GM06990 (cell line): Measurements from ENCODE around the gene IFT52.

Experiments used
- DNase-seq: peaks from one replicate; pipeline ENCODE4 v3.0.0-alpha.2; 2011; ENCODE audit not compliant: insufficient read length; ENCODE audit errors: extremely low read depth
- H3K27me3 ChIP-seq: replicated peaks from 2 replicates; pipeline ENCODE4 v1.6.0; 2011; ENCODE audit warnings: low read length; ENCODE audit not compliant: control insufficient read depth, insufficient read depth
- H3K36me3 ChIP-seq: 2 replicates; pipeline ENCODE4 v1.5.1; 2011; ENCODE audit warnings: low read length; ENCODE audit not compliant: control insufficient read depth, insufficient read depth
- H3K4me3 ChIP-seq: replicated peaks from 2 replicates; pipeline ENCODE4 v1.5.1; 2011; ENCODE audit warnings: low read depth, mild to moderate bottlenecking, control low read depth, low read length
- TF ChIP-seq, protein P1 (sequence below): IDR thresholded peaks from 2 replicates; pipeline ENCODE4 v1.5.1; 2011; ENCODE audit warnings: low read length, control low read depth, mild to moderate bottlenecking, inconsistent platforms; ENCODE audit not compliant: insufficient read depth, poor library complexity, severe bottlenecking

IFT52 gene

DNA sequence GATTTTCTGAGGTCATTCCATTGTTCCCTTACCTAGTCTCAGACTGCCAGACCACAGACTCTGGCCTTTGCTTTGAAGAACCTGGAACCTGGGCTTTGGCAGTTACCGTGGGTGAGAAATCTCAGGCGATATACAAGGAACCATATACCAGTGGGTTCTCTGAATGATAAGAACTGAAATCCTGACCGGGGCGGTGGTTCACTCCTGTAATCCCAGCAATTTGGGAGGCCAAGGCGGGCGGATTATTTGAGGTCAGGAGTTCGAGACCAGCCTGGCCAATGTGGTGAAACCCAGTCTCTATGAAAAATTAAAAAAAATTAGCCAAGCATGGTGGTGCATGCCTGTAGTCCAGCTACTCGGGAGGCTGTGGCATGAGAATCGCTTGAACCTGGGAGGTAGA, 46.2 kb upstream of the IFT52 start:
- H3K27me3 ChIP-seq, result no peaks in the 10 kb centered on the region
- DNase-seq, result no peak
- H3K4me3 ChIP-seq, result no peak overlapping the region
- no peaks in the 10 kb centered on the region for H3K36me3 ChIP-seq
- TF ChIP-seq, protein P1, sequence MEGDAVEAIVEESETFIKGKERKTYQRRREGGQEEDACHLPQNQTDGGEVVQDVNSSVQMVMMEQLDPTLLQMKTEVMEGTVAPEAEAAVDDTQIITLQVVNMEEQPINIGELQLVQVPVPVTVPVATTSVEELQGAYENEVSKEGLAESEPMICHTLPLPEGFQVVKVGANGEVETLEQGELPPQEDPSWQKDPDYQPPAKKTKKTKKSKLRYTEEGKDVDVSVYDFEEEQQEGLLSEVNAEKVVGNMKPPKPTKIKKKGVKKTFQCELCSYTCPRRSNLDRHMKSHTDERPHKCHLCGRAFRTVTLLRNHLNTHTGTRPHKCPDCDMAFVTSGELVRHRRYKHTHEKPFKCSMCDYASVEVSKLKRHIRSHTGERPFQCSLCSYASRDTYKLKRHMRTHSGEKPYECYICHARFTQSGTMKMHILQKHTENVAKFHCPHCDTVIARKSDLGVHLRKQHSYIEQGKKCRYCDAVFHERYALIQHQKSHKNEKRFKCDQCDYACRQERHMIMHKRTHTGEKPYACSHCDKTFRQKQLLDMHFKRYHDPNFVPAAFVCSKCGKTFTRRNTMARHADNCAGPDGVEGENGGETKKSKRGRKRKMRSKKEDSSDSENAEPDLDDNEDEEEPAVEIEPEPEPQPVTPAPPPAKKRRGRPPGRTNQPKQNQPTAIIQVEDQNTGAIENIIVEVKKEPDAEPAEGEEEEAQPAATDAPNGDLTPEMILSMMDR, result no peak

DNA sequence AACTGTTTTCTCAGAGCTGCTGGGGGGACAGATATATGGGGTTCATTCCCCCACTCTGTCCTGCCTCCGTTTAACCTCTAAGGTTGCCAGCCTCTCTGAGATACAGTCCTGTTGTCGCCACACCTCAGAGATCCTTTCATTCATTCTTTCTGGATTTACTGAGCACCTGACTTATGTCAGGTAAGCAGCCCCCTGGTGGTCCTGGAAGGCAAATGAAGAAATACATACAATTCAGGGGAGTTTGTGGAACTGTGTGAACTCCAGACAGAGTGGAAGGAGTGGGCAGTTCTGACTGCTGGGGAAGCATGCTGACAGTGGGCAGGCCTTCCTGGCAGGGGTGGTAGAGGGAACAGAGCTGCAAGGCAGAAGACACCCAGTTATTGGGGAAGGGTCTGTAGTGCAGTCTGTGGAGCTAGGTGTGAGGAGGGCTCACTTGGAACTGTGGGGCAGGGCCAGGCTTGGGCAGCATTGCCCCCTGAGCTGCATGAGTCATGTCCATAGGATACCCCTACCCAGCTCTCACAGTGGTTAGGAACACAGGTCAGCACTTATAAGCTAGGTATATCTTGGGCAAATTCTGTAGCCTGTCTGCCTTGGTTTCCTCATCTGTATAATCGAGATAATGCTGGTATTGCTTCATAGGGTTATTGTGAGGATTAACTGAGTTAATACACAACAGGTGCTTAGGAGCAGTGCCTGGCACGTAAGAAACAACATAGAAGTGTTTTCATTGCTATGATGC, 44.7 kb upstream of the IFT52 start:
- no peaks in the 10 kb centered on the region for H3K27me3 ChIP-seq
- no peak for DNase-seq
- TF ChIP-seq, protein P1, result no peak
- H3K4me3 ChIP-seq, result no peak overlapping the region
- H3K36me3 ChIP-seq, result no peaks in the 10 kb centered on the region

DNA sequence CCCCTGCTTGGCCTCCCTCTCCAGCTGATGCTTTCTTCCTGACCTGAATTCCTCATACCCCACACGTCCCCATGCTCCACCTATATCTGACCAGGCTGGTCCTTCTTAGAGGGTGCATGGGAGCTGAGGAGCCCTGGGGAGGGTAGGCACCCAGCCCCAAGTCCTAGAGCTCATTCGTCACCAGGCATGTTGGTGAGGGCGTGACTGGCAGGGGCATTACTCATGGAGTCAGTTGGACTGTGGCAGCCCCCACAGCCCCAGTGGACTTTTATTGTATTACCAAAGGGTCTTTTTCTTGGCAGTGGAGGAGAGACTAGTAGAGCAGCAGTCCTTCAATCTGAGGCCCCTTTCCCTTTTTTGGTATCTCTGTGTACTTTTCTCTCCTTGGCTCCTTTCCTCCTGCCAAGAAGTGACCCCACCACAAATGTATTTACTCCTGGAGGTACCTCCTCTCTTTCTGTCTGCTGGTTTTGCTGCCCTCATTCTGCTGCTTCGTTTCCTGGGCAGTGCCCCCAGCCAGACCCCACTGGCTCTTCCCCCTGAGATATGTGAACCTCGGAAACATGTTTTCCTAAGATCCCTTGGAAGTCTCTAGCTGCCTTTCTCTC, 42.4 kb upstream of the IFT52 start:
- no peaks in the 10 kb centered on the region for H3K27me3 ChIP-seq
- DNase-seq, result no peak
- TF ChIP-seq, protein P1, result no peak

DNA sequence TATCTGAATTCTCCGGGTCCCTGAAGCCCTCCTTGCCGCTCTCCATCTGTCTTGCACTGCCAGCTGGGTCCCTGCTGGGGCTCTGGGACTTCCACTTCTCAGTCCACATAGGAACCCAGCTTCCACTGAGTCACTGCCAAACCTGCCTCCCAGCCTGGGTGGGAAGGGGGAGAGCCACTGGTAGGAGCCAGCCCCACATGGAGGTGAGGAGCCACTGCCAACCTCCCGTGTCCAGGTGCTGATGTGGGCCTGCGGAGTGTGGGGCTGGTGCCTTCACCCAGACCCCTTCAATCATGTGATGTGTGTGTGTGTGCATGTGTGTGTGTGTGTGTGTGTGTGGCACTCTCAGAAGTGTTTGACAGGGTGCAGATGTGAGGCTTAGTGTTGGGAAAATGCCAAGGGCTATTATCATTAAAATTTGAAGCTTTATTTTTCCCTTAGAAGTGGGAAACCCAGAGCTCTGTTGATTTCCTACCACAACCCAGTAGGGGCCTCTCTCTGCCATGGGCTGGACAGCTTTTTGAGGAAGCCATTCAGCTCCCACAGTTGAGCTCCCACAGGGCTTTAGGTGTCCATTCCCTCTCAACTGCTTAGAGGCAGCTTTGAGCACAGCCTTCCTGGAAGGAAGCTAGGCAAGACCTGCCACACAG, 41.2 kb upstream of the IFT52 start:
- TF ChIP-seq, protein P1, result no peak
- Histone ChIP-seq H3K27me3 (no peaks in the 10 kb centered on the region), H3K36me3 (no peaks in the 10 kb centered on the region; the same call in 1 of the 2 replicates), H3K4me3 (no peak overlapping the region)
- no peak for DNase-seq

More for the DNA sequence above, 42.4 kb upstream of the IFT52 start:
- no peaks in the 10 kb centered on the region; the same call in 1 of the 2 replicates for H3K36me3 ChIP-seq
- H3K4me3 ChIP-seq, result no peak overlapping the region

DNA sequence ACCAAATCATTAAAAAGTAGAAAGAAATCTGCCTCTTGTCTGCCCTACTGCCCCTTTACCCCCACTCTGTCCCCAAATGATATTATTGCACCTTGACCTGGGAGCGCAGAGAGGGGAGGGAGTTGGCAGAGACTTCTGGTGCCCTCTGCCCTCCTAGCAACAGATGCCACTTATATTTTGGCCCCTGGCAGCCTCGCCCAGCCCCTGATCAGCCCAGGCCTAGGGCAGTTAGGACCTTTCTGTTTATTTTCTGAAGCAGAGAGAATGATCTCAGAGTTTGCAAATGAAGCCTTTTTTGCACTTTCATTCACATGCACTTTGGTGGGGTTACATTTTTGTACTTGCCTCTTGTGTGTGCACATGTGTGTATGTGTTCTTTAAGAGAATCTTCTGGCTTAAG, 40.3 kb upstream of the IFT52 start:
- no peaks in the 10 kb centered on the region for H3K27me3 ChIP-seq
- TF ChIP-seq, protein P1, result no peak
- no peaks in the 10 kb centered on the region; the same call in 1 of the 2 replicates for H3K36me3 ChIP-seq
- H3K4me3 ChIP-seq, result no peak overlapping the region
- no peak for DNase-seq
